ENCODE measurements around the gene ARRDC3. TPM values are rescaled to one million over a fixed set of nuclear protein-coding genes. Genes with fewer than 3 reads are reported as not detected.

Gene ARRDC3
- total and polyA plus RNA-seq, 9 of the 15 experiments (the other 6 are each of a cell fraction or from before 2014, with no cell fraction given): 15.3 to 58.1 (median 39.4) TPM

- intact Hi-C loops (cut with micrococcal nuclease) (no loop called here), in situ Hi-C loops (cut with MboI) (no loop called here)
- Histone ChIP-seq H3K4me1 (replicated peaks in 1 of 2; ENCODE audit: control insufficient read depth in 2 of 2, insufficient read depth in 2 of 2, low read length in 2 of 2) (peaks cover 0 to 5% of the 10 kb centered on the region in 2 experiments; a peak in 2 of 5 replicates), H2AFZ (ENCODE audit: low read depth, low read length) (no peak overlapping the region), H3K9me1 (ENCODE audit: control insufficient read depth, insufficient read depth, low read length) (no peaks in the 10 kb centered on the region), H3K4me2 (ENCODE audit: insufficient read depth, low read length) (no peak overlapping the region), H3K27ac (ENCODE audit: extremely low read depth, low read depth, low read length) (no peak overlapping the region), H3K9me3 (replicated peaks; ENCODE audit: control insufficient read depth, insufficient read depth, low read depth, low read length) (no peaks in the 10 kb centered on the region), H3K27me3 (ENCODE audit: control insufficient read depth in 2 of 2, insufficient read depth in 2 of 2, low read length in 2 of 2) (no peaks in the 10 kb centered on the region), H3K9ac (ENCODE audit: insufficient read depth in 1 of 2, low read depth in 2 of 2, low read length in 2 of 2) (no peak overlapping the region), H4K20me1 (replicated peaks; ENCODE audit: control insufficient read depth, insufficient read depth, low read length) (no peaks in the 10 kb centered on the region), H3K4me3 (no peak overlapping the region), H3K79me2 (ENCODE audit: control insufficient read depth, insufficient read depth, low read length) (no peaks in the 10 kb centered on the region), H3K36me3 (ENCODE audit: control insufficient read depth, insufficient read depth, low read length) (no peaks in the 10 kb centered on the region)
- BruUV-seq (replicated peaks): no TSS peak
- POLR2A ChIA-PET: no interaction called here
- WGBS (ENCODE audit: insufficient coverage, low coverage, missing lambda C conversion rate): 71% methylated on average over 3 of the region's 5 CpGs
- no peak for TF ChIP-seq VEZF1 (CRISPR knock-in tag; IDR thresholded peaks at IDR 0.05)
- no peak for TF ChIP-seq TARDBP (IDR thresholded peaks at IDR 0.05)
- no peak for TF ChIP-seq ZNF512 (tag; IDR thresholded peaks at IDR 0.05)
- no peak for TF ChIP-seq SUPT5H (IDR thresholded peaks at IDR 0.05)
- TF ChIP-seq CBFA2T3 (IDR thresholded peaks at IDR 0.05): no peak
- no peak for TF ChIP-seq KAT8 (IDR thresholded peaks at IDR 0.05; ENCODE audit: low read depth)
- TF ChIP-seq ASH1L (IDR thresholded peaks at IDR 0.05; ENCODE audit: borderline replicate concordance, low read depth, partially characterized antibody): no peak
- no peak for TF ChIP-seq HSF4 (CRISPR knock-in tag; IDR thresholded peaks at IDR 0.05; ENCODE audit: borderline replicate concordance)
- no peak for TF ChIP-seq TFAM (CRISPR knock-in tag; conservative IDR thresholded peaks at IDR 0.05)
- TF ChIP-seq ZNF75A (CRISPR knock-in tag; IDR thresholded peaks at IDR 0.05): no peak
- no peak for TF ChIP-seq MITF (IDR thresholded peaks at IDR 0.05)
- no peak for ATAC-seq
- no peak for DNase-seq (ENCODE audit: extremely low read depth in 1 of 4, low spot score in 3 of 4)
- CTCF ChIA-PET (ENCODE audit: low intra/inter-chr PET ratio): no interaction called here
- FAIRE-seq: no peak
These were observed 37.7 kb downstream of the ARRDC3 start for GRCh38 chr5:91345461-91345860.
